ENCODE measurements around the gene SCNM1.

DNA sequence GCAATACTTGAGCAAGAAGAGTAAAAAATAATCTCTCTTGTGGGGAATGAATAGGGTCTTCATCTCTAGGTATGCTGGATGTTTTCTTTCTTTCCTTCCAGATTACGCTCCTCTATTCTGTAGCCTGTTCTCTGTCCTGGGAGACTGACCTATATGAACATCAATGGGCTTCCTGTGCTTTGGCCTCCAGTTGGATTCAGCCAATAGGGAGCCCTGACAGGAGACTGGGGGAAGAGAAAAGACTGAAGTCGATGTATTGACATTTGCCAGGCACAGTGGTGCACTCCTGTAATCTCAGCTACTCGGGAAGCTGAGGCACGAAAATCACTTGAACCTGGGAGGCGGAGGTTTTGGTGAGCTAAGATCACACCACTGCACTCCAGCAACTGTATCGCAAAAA is 37.1 kb upstream of the SCNM1 start:
- TF ChIP-seq, protein P1, sequence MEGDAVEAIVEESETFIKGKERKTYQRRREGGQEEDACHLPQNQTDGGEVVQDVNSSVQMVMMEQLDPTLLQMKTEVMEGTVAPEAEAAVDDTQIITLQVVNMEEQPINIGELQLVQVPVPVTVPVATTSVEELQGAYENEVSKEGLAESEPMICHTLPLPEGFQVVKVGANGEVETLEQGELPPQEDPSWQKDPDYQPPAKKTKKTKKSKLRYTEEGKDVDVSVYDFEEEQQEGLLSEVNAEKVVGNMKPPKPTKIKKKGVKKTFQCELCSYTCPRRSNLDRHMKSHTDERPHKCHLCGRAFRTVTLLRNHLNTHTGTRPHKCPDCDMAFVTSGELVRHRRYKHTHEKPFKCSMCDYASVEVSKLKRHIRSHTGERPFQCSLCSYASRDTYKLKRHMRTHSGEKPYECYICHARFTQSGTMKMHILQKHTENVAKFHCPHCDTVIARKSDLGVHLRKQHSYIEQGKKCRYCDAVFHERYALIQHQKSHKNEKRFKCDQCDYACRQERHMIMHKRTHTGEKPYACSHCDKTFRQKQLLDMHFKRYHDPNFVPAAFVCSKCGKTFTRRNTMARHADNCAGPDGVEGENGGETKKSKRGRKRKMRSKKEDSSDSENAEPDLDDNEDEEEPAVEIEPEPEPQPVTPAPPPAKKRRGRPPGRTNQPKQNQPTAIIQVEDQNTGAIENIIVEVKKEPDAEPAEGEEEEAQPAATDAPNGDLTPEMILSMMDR (conservative IDR thresholded peaks at IDR 0.05; ENCODE audit: low read length) = no peak
- TF ChIP-seq EZH2phosphoT487 (IDR thresholded peaks at IDR 0.05; ENCODE audit: borderline replicate concordance, low read depth, low read length) = no peak
